ENCODE data around the gene CCDC91. TPM values are rescaled to one million over a fixed set of nuclear protein-coding genes. Genes with fewer than 3 reads are reported as not detected.

CCDC91 gene
- total RNA-seq, 1 donor from 2014 or later: 12.3 TPM

- no peak for DNase-seq (ENCODE audit: low spot score)
- peaks cover under 1% of the 10 kb centered on the region for H3K27me3 Mint-ChIP-seq (ENCODE audit: unreplicated experiment)
- no peak for TF ChIP-seq CTCF (IDR thresholded peaks at IDR 0.05; ENCODE audit: unreplicated experiment)
- H3K36me3 Mint-ChIP-seq (ENCODE audit: low read depth, unreplicated experiment): peaks cover 7% of the 10 kb centered on the region
- no peaks in the 10 kb centered on the region for H3K9me3 Mint-ChIP-seq (ENCODE audit: unreplicated experiment)
- H3K4me3 Mint-ChIP-seq (ENCODE audit: unreplicated experiment): no peak overlapping the region
- H3K27ac Mint-ChIP-seq (ENCODE audit: unreplicated experiment): no peak overlapping the region
- peaks cover 3% of the 10 kb centered on the region for H3K4me1 Mint-ChIP-seq (ENCODE audit: unreplicated experiment)
Measured at GRCh38 chr12:28421374-28421773, 231.1 kb downstream of the CCDC91 start.

- no peak for TF ChIP-seq CTCF (IDR thresholded peaks at IDR 0.05; ENCODE audit: unreplicated experiment)
- Mint-ChIP-seq H3K4me3 (ENCODE audit: unreplicated experiment) (no peak overlapping the region), H3K4me1 (ENCODE audit: unreplicated experiment) (peaks cover 3% of the 10 kb centered on the region), H3K9me3 (ENCODE audit: unreplicated experiment) (no peaks in the 10 kb centered on the region), H3K36me3 (ENCODE audit: low read depth, unreplicated experiment) (peaks cover 7% of the 10 kb centered on the region), H3K27ac (ENCODE audit: unreplicated experiment) (no peak overlapping the region), H3K27me3 (ENCODE audit: unreplicated experiment) (no peaks in the 10 kb centered on the region)
- no peak for DNase-seq (ENCODE audit: low spot score)
Measured at GRCh38 chr12:28424965-28425364, 234.7 kb downstream of the CCDC91 start.

- Mint-ChIP-seq H3K27ac (ENCODE audit: unreplicated experiment) (no peak overlapping the region), H3K4me1 (ENCODE audit: unreplicated experiment) (peaks cover under 1% of the 10 kb centered on the region), H3K36me3 (ENCODE audit: low read depth, unreplicated experiment) (peaks cover 7% of the 10 kb centered on the region), H3K9me3 (ENCODE audit: unreplicated experiment) (no peaks in the 10 kb centered on the region), H3K4me3 (ENCODE audit: unreplicated experiment) (no peak overlapping the region), H3K27me3 (ENCODE audit: unreplicated experiment) (no peaks in the 10 kb centered on the region)
- TF ChIP-seq CTCF (IDR thresholded peaks at IDR 0.05; ENCODE audit: unreplicated experiment): no peak
- no peak for DNase-seq (ENCODE audit: low spot score)
Measured at GRCh38 chr12:28425526-28425925, 235.3 kb downstream of the CCDC91 start.

GRCh38 chr12:28427046-28427445, 236.8 kb downstream of the CCDC91 start:
- no peak overlapping the region for H3K4me3 Mint-ChIP-seq (ENCODE audit: unreplicated experiment)
- H3K9me3 Mint-ChIP-seq (ENCODE audit: unreplicated experiment): no peaks in the 10 kb centered on the region
- H3K36me3 Mint-ChIP-seq (ENCODE audit: low read depth, unreplicated experiment): no peaks in the 10 kb centered on the region
- no peak for TF ChIP-seq CTCF (IDR thresholded peaks at IDR 0.05; ENCODE audit: unreplicated experiment)
- no peak overlapping the region for H3K27ac Mint-ChIP-seq (ENCODE audit: unreplicated experiment)
- no peak for DNase-seq (ENCODE audit: low spot score)
- H3K27me3 Mint-ChIP-seq (ENCODE audit: unreplicated experiment): no peaks in the 10 kb centered on the region
- H3K4me1 Mint-ChIP-seq (ENCODE audit: unreplicated experiment): no peaks in the 10 kb centered on the region

GRCh38 chr12:28440081-28440608, 249.9 kb downstream of the CCDC91 start:
- Mint-ChIP-seq H3K9me3 (ENCODE audit: unreplicated experiment) (no peaks in the 10 kb centered on the region), H3K36me3 (ENCODE audit: low read depth, unreplicated experiment) (no peaks in the 10 kb centered on the region), H3K4me1 (ENCODE audit: unreplicated experiment) (no peaks in the 10 kb centered on the region), H3K27me3 (ENCODE audit: unreplicated experiment) (peaks cover 2% of the 10 kb centered on the region), H3K4me3 (ENCODE audit: unreplicated experiment) (no peak overlapping the region), H3K27ac (ENCODE audit: unreplicated experiment) (no peak overlapping the region)
- DNase-seq (ENCODE audit: low spot score): no peak
- TF ChIP-seq CTCF (IDR thresholded peaks at IDR 0.05; ENCODE audit: unreplicated experiment): no peak

Data from endothelial cell (in vitro differentiated cells).